HEK293 (cell line): ENCODE measurements around the gene ANKRD22.
A peak's percentile ranks its signal among the peaks of the same experiment; 100 is the strongest.

Experiments
- CTCF ChIA-PET: fragments of 350-600 bp; formaldehyde crosslinking; extraction: SDS; loops from one replicate; lab custom pipeline; 2021; ENCODE audit warnings: antibody characterized with exemption; lab: Yijun Ruan, JAX
- POLR2A ChIA-PET: fragments of 300-600 bp; formaldehyde crosslinking; extraction: SDS; loops from one replicate; lab custom pipeline; 2020; ENCODE audit warnings: antibody characterized with exemption, inconsistent platforms; lab: Yijun Ruan, JAX
- H3K27ac ChIP-seq: fragments of 200-500 bp; sonication (Bioruptor generic); 2 replicates; pipeline ENCODE4 v1.5.1; 2014; ENCODE audit warnings: low read depth, low read length, control low read depth, inconsistent platforms; ENCODE audit errors: extremely low read depth
- H3K36me3 ChIP-seq, 2 experiments: fragments of 200-500 bp in 1 of 2; sonication (Bioruptor generic) in 1 of 2; 1 replicate in 1 of 2; 2 replicates in 1 of 2; pipeline ENCODE4 v1.5.1; 2014 to 2017; ENCODE audit warnings: inconsistent platforms in 2 of 2, low read length in 2 of 2; ENCODE audit not compliant: control insufficient read depth in 2 of 2, insufficient read depth in 1 of 2
- H3K4me1 ChIP-seq: fragments of 200-500 bp; sonication (Bioruptor generic); 2 replicates; pipeline ENCODE4 v1.5.1; 2014; ENCODE audit warnings: mild to moderate bottlenecking, low read length, inconsistent platforms; ENCODE audit not compliant: control insufficient read depth, insufficient read depth
- H3K4me3 ChIP-seq: 2 replicates; pipeline ENCODE4 v1.5.1; 2011; ENCODE audit warnings: low read depth, mild to moderate bottlenecking, control low read depth, low read length, moderate library complexity
- H3K9me3 ChIP-seq: fragments of 200-500 bp; sonication (Bioruptor generic); 2 replicates; pipeline ENCODE4 v1.5.1; 2014; ENCODE audit warnings: low read depth, low read length, inconsistent platforms; ENCODE audit not compliant: control insufficient read depth, insufficient read depth
- EGR2 ChIP-seq: fragments of 450-650 bp; formaldehyde crosslinking; IDR thresholded peaks from 2 replicates; pipeline ENCODE4 v1.5.1; 2016; ENCODE audit warnings: low read depth, missing biosample characterization, missing genetic modification characterization
- GLIS2 ChIP-seq: fragments of 450-650 bp; formaldehyde crosslinking; IDR thresholded peaks from 2 replicates; pipeline ENCODE4 v1.5.1; 2016; ENCODE audit warnings: missing biosample characterization, missing genetic modification characterization
- KLF10 ChIP-seq: fragments of 450-650 bp; IDR thresholded peaks from 2 replicates; pipeline ENCODE4 v1.5.1; 2018; ENCODE audit warnings: missing biosample characterization, mild to moderate bottlenecking, missing genetic modification characterization
- PRDM1 ChIP-seq: fragments of 450-650 bp; formaldehyde crosslinking; IDR thresholded peaks from 2 replicates; pipeline ENCODE4; 2016; ENCODE audit warnings: missing biosample characterization, missing genetic modification characterization
- SCRT2 ChIP-seq: fragments of 450-650 bp; formaldehyde crosslinking; IDR thresholded peaks from 2 replicates; pipeline ENCODE4 v1.5.1; 2016; ENCODE audit warnings: missing biosample characterization, missing genetic modification characterization
- SP2 ChIP-seq: fragments of 450-650 bp; formaldehyde crosslinking; IDR thresholded peaks from 2 replicates; pipeline ENCODE4 v1.5.1; 2016; ENCODE audit warnings: missing biosample characterization, missing genetic modification characterization
- SP3 ChIP-seq: fragments of 450-650 bp; formaldehyde crosslinking; IDR thresholded peaks from 2 replicates; pipeline ENCODE4 v1.5.1; 2016; ENCODE audit warnings: missing biosample characterization, missing genetic modification characterization
- TCF7L2 ChIP-seq: IDR thresholded peaks from 2 replicates; pipeline ENCODE4 v1.6.1; 2011; ENCODE audit warnings: low read depth, mild to moderate bottlenecking, inconsistent platforms, low read length, moderate library complexity, borderline replicate concordance
- ZBTB11 ChIP-seq: fragments of 450-650 bp; formaldehyde crosslinking; conservative IDR thresholded peaks from 2 replicates; pipeline ENCODE4 v1.5.1; 2016; ENCODE audit warnings: low read depth, missing biosample characterization, missing genetic modification characterization
- ZBTB17 ChIP-seq: fragments of 450-650 bp; formaldehyde crosslinking; IDR thresholded peaks from 2 replicates; pipeline ENCODE4 v1.5.1; 2016; ENCODE audit warnings: missing biosample characterization, missing genetic modification characterization
- ZBTB20 ChIP-seq: fragments of 450-650 bp; formaldehyde crosslinking; IDR thresholded peaks from 2 replicates; pipeline ENCODE4 v1.5.1; 2016; ENCODE audit warnings: missing biosample characterization, missing genetic modification characterization
- ZFHX2 ChIP-seq: fragments of 450-650 bp; formaldehyde crosslinking; conservative IDR thresholded peaks from 2 replicates; pipeline ENCODE4 v1.5.1; 2016; ENCODE audit warnings: missing biosample characterization, missing genetic modification characterization
- ZFP3 ChIP-seq: fragments of 450-650 bp; formaldehyde crosslinking; IDR thresholded peaks from 2 replicates; pipeline ENCODE4 v1.5.1; 2016; ENCODE audit warnings: low read depth, missing biosample characterization, missing genetic modification characterization
- ZNF121 ChIP-seq: fragments of 450-650 bp; formaldehyde crosslinking; IDR thresholded peaks from 2 replicates; pipeline ENCODE4 v1.5.1; 2016; ENCODE audit warnings: missing biosample characterization, missing genetic modification characterization
- ZNF274 ChIP-seq, 2 experiments: fragments of 200-500 bp in 1 of 2; fragments of 450-650 bp in 1 of 2; sonication (Bioruptor generic) in 1 of 2; formaldehyde crosslinking in 1 of 2; IDR thresholded peaks; 2 replicates each; pipeline versions ENCODE4 v1.5.1 to v1.6.1; 2014 to 2016; ENCODE audit warnings: borderline replicate concordance in 1 of 2, inconsistent platforms in 1 of 2, low read length in 1 of 2, missing biosample characterization in 1 of 2, missing genetic modification characterization in 1 of 2
- ZNF335 ChIP-seq: fragments of 450-650 bp; formaldehyde crosslinking; conservative IDR thresholded peaks from 2 replicates; pipeline ENCODE4 v1.5.1; 2016; ENCODE audit warnings: missing biosample characterization, missing genetic modification characterization
- ZNF366 ChIP-seq: fragments of 450-650 bp; formaldehyde crosslinking; conservative IDR thresholded peaks from 2 replicates; pipeline ENCODE4 v1.5.1; 2016; ENCODE audit warnings: missing biosample characterization, missing genetic modification characterization
- ZNF473 ChIP-seq: fragments of 450-650 bp; formaldehyde crosslinking; IDR thresholded peaks from 2 replicates; pipeline ENCODE4 v1.5.1; 2017; ENCODE audit warnings: missing biosample characterization, missing genetic modification characterization
- ZNF529 ChIP-seq: fragments of 450-650 bp; formaldehyde crosslinking; IDR thresholded peaks from 2 replicates; pipeline ENCODE4 v1.5.1; 2017; ENCODE audit warnings: missing genetic modification characterization, missing biosample characterization; ENCODE audit not compliant: insufficient replicate concordance
- ZNF580 ChIP-seq: fragments of 450-650 bp; formaldehyde crosslinking; IDR thresholded peaks from 2 replicates; pipeline ENCODE4 v1.5.1; 2016; ENCODE audit warnings: missing biosample characterization, missing genetic modification characterization
- ZSCAN30 ChIP-seq: fragments of 450-650 bp; IDR thresholded peaks from 2 replicates; pipeline ENCODE4 v1.5.1; 2018; ENCODE audit warnings: missing biosample characterization, mild to moderate bottlenecking, missing genetic modification characterization, moderate library complexity
- TF ChIP-seq, protein P1 (sequence below): fragments of 450-650 bp; formaldehyde crosslinking; IDR thresholded peaks from 2 replicates; pipeline ENCODE4 v1.5.1; 2017; ENCODE audit warnings: missing biosample characterization, missing genetic modification characterization
- TF ChIP-seq, protein P2 (sequence below): fragments of 450-650 bp; formaldehyde crosslinking; IDR thresholded peaks from 2 replicates; pipeline ENCODE4; 2016; ENCODE audit warnings: missing biosample characterization, missing genetic modification characterization
- TF ChIP-seq, protein P3 (sequence below): fragments of 450-650 bp; IDR thresholded peaks from 2 replicates; pipeline ENCODE4 v1.5.1; 2018; ENCODE audit warnings: missing biosample characterization, mild to moderate bottlenecking, missing genetic modification characterization
- TF ChIP-seq, protein P4 (sequence below): fragments of 450-650 bp; formaldehyde crosslinking; IDR thresholded peaks from 2 replicates; pipeline ENCODE4 v1.5.1; 2016; ENCODE audit warnings: missing biosample characterization, missing genetic modification characterization

ANKRD22 gene

DNA sequence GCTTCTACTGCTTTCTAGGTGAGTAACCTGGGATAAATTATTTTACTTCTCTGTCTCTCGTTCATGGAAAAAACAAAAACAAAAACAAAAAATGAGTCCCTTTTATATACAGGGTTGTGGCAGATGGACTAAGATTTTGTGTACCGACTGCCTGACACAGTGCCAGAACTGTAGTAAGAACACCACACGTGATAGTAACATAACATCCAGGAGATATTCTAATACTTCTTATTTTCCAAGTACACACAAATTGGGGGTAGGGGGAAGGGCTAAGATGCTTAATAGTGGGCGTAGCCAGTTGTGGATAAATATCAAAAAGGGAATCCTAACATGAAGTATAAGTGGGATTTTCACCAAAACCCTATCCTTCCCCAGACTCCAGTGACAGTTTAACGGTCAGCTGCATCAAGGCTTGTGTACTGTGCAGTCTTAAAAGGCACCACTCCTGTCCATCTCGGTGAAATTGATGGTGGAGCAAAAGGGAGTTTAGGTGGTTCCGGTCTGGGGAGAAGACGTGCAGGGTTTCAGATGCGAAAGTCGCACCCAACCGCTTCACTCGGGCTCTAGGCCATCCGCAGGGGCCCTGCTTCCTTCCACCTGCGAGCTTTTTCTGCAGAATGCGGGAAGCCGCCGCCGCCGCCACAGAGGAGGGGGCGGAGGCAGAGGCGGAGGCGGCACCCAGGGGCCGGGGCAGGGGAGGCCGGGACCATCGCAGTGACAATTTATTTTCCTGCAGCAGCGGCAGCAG lies 28.1 kb upstream of the ANKRD22 start, which contains the start of gene STAMBPL1:
Gene STAMBPL1, plus strand, starts transcription at position 712 of the 748 bp plus-strand sequence. CDS start 21,464 bp downstream, outside the sequence.
- ChIA-PET CTCF (interaction anchor here (0.5 to 1.7 kb wide), 2 partner anchors 43 to 52 kb away, joined by 3 to 11 read pairs; no protein-coding TSS in a partner anchor), POLR2A (interaction anchor here (0.6 to 1.9 kb wide), 10 partner anchors 11 to 114 kb away, joined by 3 to 11 read pairs (median 4); partner anchors contain the start of gene FAS)
- Histone ChIP-seq H3K4me1 (peaks cover 26% of the 10 kb centered on the region), H3K36me3 (no peaks in the 10 kb centered on the region), H3K9me3 (no peaks in the 10 kb centered on the region), H3K27ac (peak within 1 kb of the TSS; percentile 94), H3K4me3 (peak within 1 kb of the TSS; percentile 66)
- TF ChIP-seq SP3 (tag by site-specific recombination), result peak; percentile 75
- TF ChIP-seq ZNF366, result peak; percentile 41; the same call in 1 of the 2 replicates
- no peak for TF ChIP-seq ZNF274 (IDR thresholded peaks at IDR 0.05; ENCODE audit: low read length)
- no peak for TF ChIP-seq ZNF274 (tag by site-specific recombination; IDR thresholded peaks at IDR 0.05; ENCODE audit: borderline replicate concordance)
- TF ChIP-seq SP2, result peak; percentile 58
- TF ChIP-seq ZNF473, result no peak
- TF ChIP-seq GLIS2, result 0 out of 2 replicates have a peak, but pooled peaks have one; percentile 54
- peak; percentile 66; the same call in 1 of the 2 replicates for TF ChIP-seq ZNF121
- TF ChIP-seq, protein P1, sequence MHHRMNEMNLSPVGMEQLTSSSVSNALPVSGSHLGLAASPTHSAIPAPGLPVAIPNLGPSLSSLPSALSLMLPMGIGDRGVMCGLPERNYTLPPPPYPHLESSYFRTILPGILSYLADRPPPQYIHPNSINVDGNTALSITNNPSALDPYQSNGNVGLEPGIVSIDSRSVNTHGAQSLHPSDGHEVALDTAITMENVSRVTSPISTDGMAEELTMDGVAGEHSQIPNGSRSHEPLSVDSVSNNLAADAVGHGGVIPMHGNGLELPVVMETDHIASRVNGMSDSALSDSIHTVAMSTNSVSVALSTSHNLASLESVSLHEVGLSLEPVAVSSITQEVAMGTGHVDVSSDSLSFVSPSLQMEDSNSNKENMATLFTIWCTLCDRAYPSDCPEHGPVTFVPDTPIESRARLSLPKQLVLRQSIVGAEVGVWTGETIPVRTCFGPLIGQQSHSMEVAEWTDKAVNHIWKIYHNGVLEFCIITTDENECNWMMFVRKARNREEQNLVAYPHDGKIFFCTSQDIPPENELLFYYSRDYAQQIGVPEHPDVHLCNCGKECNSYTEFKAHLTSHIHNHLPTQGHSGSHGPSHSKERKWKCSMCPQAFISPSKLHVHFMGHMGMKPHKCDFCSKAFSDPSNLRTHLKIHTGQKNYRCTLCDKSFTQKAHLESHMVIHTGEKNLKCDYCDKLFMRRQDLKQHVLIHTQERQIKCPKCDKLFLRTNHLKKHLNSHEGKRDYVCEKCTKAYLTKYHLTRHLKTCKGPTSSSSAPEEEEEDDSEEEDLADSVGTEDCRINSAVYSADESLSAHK (tag by site-specific recombination), result 0 out of 2 replicates have a peak, but pooled peaks have one; percentile 7
- TF ChIP-seq, protein P2, sequence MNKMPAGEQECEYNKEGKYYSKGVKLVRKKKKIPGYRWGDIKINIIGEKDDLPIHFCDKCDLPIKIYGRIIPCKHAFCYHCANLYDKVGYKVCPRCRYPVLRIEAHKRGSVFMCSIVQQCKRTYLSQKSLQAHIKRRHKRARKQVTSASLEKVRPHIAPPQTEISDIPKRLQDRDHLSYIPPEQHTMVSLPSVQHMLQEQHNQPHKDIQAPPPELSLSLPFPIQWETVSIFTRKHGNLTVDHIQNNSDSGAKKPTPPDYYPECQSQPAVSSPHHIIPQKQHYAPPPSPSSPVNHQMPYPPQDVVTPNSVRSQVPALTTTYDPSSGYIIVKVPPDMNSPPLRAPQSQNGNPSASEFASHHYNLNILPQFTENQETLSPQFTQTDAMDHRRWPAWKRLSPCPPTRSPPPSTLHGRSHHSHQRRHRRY (tag by site-specific recombination), result no peak
- TF ChIP-seq, protein P3, sequence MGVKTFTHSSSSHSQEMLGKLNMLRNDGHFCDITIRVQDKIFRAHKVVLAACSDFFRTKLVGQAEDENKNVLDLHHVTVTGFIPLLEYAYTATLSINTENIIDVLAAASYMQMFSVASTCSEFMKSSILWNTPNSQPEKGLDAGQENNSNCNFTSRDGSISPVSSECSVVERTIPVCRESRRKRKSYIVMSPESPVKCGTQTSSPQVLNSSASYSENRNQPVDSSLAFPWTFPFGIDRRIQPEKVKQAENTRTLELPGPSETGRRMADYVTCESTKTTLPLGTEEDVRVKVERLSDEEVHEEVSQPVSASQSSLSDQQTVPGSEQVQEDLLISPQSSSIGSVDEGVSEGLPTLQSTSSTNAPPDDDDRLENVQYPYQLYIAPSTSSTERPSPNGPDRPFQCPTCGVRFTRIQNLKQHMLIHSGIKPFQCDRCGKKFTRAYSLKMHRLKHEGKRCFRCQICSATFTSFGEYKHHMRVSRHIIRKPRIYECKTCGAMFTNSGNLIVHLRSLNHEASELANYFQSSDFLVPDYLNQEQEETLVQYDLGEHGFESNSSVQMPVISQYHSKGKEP, result peak; percentile 76
- peak; percentile 60; the same call in 1 of the 2 replicates for TF ChIP-seq ZSCAN30 (tag by site-specific recombination)
- peak; percentile 72 for TF ChIP-seq PRDM1 (tag by site-specific recombination)
- TF ChIP-seq EGR2 (tag by site-specific recombination), result peak; percentile 81; the same call in 1 of the 2 replicates
- TF ChIP-seq, protein P4, sequence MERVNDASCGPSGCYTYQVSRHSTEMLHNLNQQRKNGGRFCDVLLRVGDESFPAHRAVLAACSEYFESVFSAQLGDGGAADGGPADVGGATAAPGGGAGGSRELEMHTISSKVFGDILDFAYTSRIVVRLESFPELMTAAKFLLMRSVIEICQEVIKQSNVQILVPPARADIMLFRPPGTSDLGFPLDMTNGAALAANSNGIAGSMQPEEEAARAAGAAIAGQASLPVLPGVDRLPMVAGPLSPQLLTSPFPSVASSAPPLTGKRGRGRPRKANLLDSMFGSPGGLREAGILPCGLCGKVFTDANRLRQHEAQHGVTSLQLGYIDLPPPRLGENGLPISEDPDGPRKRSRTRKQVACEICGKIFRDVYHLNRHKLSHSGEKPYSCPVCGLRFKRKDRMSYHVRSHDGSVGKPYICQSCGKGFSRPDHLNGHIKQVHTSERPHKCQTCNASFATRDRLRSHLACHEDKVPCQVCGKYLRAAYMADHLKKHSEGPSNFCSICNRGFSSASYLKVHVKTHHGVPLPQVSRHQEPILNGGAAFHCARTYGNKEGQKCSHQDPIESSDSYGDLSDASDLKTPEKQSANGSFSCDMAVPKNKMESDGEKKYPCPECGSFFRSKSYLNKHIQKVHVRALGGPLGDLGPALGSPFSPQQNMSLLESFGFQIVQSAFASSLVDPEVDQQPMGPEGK (tag by site-specific recombination), result peak; percentile 79
- TF ChIP-seq ZBTB11 (tag by site-specific recombination), result no peak
- TF ChIP-seq TCF7L2, result no peak
- TF ChIP-seq ZNF580, result peak; percentile 42; the same call in 1 of the 2 replicates
- no peak for TF ChIP-seq ZBTB20 (tag by site-specific recombination)
- peak; percentile 63 for TF ChIP-seq ZNF335
- TF ChIP-seq ZNF529, result no peak
- peak; percentile 93 for TF ChIP-seq ZFP3 (tag by site-specific recombination)
- 0 out of 2 replicates have a peak, but pooled peaks have one; percentile 33 for TF ChIP-seq SCRT2 (tag by site-specific recombination)
- TF ChIP-seq ZBTB17 (tag by site-specific recombination), result peak; percentile 75
- TF ChIP-seq ZFHX2 (tag by site-specific recombination), result peak; percentile 91
- peak; percentile 29; the same call in 1 of the 2 replicates for TF ChIP-seq KLF10 (tag by site-specific recombination)
